Peyer's patch (tissue), 4 donors: Measurements from ENCODE around the gene TTC31.

Source experiments
- POLR2A ChIP-seq, 2 donors: fragments of 450-650 bp; IDR thresholded peaks; one replicate each; pipeline ENCODE4 v1.5.1; 2017; ENCODE audit warnings: antibody characterized with exemption in 2 of 2, mild to moderate bottlenecking in 2 of 2, moderate library complexity in 2 of 2
- TF ChIP-seq, protein P1 (sequence below), 6 experiments: fragments of 450-650 bp in 4 of 6; fragments of 200-600 bp in 2 of 6; sonication (generic) in 1 of 6; IDR thresholded peaks; one replicate each; pipeline ENCODE4 v1.5.1; 2017 to 2019; ENCODE audit warnings: antibody characterized with exemption in 6 of 6, mild to moderate bottlenecking in 3 of 6, moderate library complexity in 1 of 6

DNA sequence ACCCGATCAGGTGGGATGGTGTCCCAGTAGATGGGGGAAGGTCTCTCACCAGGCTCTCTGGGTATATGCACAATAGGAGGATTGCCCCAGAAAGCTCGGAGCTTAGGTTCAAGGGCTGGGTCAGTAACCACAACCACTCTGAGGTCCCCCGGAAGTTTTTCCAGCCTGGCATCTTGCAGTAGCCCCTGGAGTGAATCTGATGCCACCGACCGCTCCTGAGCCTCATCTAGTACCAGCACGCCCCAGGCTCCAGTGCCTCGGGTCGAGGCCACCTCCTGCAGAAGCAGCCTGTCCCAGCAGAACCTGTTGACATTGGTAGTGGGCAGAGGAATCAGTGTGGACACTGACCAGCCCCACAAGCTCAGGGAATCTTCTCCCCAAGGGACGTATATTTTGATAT, 41.1 kb downstream of the TTC31 start:
- TF ChIP-seq, protein P1, sequence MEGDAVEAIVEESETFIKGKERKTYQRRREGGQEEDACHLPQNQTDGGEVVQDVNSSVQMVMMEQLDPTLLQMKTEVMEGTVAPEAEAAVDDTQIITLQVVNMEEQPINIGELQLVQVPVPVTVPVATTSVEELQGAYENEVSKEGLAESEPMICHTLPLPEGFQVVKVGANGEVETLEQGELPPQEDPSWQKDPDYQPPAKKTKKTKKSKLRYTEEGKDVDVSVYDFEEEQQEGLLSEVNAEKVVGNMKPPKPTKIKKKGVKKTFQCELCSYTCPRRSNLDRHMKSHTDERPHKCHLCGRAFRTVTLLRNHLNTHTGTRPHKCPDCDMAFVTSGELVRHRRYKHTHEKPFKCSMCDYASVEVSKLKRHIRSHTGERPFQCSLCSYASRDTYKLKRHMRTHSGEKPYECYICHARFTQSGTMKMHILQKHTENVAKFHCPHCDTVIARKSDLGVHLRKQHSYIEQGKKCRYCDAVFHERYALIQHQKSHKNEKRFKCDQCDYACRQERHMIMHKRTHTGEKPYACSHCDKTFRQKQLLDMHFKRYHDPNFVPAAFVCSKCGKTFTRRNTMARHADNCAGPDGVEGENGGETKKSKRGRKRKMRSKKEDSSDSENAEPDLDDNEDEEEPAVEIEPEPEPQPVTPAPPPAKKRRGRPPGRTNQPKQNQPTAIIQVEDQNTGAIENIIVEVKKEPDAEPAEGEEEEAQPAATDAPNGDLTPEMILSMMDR (IDR thresholded peaks at IDR 0.05), result no peak
- no peak for TF ChIP-seq POLR2A (IDR thresholded peaks at IDR 0.05)
